Hippocampal formation (tissue), 2 donors: ENCODE measurements around the gene TRPV3.
"Not testable (repeated sequence)": the region's sequence is repeated elsewhere in the genome, so short reads cannot be mapped to it uniquely, and the experiment has no call there.

ENCODE experiments used
- DNase-seq, 2 donors: peaks; one replicate each; lab custom pipeline; 2025; lab: John Stamatoyannopoulos, UW

The TRPV3 gene

DNA sequence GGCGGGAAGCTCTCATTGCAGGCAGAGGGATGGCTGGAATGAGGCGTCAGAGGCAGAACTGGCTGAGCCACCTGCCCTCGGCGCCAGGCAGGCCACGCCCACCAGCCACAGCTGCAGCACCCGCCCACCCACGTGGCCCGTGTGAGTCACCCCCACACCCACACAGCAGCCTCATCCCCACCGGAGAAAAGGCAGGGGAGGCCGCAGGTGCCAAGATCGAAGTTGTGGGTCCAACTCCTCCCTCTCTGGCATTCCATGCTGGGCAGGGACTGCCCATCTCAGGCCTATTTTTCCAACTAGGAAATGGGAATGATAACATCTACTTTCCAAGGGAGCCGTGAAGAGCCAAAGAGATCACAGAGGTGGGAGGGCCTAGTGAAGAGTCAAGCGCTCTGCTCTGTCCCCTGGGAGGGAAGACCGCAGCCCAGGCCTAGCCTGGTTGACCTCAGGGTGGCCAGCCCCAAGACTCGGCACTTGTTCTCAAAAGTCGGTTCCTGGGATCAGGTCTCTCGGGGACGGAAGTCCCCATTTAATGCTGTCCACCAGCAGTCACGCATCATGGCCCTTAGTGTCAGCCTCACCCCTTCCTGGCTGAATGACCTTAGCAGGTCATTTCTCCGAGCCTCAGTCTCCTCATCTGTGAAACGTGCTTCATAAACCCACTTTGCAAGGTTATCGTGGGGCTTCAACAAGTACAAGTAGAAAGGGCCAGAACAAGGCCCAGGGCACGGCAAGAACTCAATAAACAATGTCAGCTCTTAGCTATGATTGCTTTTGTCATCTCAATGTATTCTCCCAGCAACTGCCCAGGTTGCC, at the start of gene TRPV3:
Gene TRPV3, minus strand, starts transcription at position 45 of the 816 bp plus-strand sequence. CDS start 2,962 bp downstream, outside the sequence.
- no peak for DNase-seq

GRCh38 chr17:3603870-3604259, 46.3 kb upstream of the TRPV3 start:
- no peak for DNase-seq

GRCh38 chr17:3603119-3603869, 45.7 kb upstream of the TRPV3 start:
- no peak for DNase-seq

DNA sequence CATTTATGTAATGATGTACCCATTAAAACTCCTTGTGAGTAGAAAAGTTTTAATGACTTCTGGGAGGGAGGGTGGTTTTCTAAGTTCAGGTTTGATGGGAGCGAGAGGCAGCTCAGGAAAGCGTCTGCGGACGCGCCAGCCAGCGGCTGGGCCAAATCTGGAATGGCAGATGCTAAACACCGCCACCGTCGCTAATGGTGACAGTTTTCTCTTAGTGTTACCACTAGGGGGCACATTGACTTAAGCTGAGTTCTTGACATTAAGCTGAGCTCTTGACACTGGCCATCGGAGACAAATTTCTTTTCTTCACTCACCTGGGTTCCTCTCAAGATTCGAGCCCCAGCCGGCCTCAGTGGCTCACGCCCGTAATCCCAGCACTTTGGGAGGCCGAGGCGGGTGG, 44.9 kb upstream of the TRPV3 start:
- DNase-seq = no peak

DNA sequence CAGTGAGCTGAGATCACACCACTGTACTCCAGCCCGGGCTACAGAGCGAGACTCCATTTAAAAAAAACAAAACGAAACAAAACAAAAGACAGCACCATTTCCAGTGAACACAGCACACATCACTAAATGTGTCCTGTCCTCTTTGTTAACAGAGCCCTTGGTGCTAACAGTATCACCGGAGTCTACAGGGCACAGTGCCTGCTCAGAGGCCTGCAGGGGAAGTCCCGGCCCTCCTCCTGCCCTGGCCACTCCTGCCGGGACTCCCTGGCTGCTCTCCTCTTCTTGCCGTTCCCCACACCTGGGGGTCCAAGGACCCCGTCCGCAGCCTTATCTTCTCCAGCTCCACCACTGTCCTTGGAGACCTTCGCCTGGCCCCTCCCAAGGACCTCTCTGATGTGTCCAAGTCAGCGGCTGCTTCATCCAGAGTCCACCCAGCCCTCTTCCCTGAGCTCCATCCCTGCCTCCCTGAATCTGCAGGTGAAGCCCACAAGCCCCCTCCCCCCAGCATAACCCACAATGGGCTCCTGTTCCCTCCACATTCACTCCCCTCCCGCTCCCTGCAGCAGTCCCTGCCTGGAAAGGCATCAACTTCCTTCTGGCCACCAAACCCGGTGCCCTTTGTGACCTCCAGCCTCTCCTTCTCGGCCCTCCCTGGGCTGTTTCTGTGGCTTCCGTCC, 43.1 kb upstream of the TRPV3 start:
- DNase-seq = no peak

GRCh38 chr17:3598078-3598477, 40.5 kb upstream of the TRPV3 start:
- no peak for DNase-seq

GRCh38 chr17:3596804-3597464, 39.3 kb upstream of the TRPV3 start:
- no peak for DNase-seq

- DNase-seq = no peak
Observed at GRCh38 chr17:3594976-3595375, 37.4 kb upstream of the TRPV3 start.

- DNase-seq = peak; percentile 18 to 34
Observed at GRCh38 chr17:3594051-3594800, 36.6 kb upstream of the TRPV3 start.

GRCh38 chr17:3593384-3593783, 35.8 kb upstream of the TRPV3 start:
- DNase-seq = no peak

DNA sequence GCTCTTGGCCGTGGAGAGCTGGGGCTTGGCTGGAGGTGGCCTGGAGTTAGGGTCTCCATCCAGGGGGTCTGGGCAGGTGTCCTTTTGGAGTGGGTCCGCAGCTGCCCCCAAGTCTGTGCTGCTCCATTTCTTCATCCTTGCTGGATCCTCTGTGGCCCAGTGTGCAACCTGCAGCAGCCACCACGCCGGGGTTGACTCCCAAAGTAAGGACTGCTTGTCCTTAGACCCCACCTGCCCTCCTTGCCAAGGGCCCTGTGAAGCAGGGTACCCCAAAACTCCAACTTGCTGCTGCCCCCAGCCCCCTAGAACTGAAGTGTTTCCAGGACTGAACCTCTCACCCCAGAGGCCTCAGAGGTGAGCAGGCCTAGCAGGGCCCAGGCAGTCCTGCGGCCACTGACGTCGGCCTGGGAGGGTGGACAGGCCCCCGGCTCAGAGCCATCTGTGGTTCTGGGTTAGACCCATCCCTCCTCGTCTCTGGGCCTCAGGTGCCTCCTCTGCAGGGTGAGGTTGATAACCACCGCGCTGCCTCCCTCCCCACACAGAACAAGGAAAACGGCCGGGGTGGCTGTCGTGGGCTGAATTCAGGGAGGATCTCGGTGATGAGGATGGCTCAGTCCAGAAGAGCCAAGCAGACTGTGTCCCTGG, 34.7 kb upstream of the TRPV3 start:
- DNase-seq = no peak

- no peak for DNase-seq
Observed at GRCh38 chr17:3590768-3591167, 33.2 kb upstream of the TRPV3 start.

DNA sequence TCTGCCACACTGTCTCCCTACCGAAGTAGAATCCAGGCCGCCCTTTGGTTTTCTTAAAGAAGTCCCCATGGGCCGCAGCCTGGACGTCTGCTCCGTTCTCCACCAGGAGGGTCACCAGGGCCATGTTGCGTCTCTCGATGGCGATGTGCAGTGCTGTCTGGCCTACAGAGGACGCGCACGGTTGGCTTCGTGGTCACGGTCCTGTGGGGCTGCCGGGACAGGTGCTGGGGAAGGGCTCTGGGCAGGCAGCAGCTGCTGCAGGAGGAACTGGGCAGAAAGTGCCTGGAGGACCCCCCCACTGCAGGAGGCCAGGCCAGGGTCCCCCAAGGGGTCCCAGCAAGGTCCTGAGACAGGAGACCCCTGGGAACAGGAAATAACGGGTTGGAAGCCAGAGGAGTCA, 32.6 kb upstream of the TRPV3 start:
- no peak for DNase-seq

DNA sequence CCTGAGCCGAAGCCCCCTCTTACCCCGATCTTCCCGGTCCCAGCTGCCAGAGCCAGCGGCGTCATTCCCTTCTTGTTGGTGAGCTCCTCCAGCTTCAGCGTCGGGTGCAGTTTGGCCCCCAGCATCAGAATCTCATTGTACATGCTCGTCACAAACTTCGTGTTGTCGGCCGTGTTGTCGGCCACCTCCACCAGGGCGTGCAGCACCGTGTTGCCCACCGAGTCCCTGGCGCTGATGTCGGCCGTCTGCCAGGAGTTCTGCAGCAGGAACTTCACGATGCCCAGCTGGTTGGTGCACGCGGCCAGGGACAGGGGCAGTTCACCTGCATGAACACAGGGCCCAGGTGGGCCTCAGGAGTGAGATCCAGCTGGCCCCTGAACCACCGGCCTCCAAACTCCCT, 32.2 kb upstream of the TRPV3 start:
- no peak for DNase-seq

DNA sequence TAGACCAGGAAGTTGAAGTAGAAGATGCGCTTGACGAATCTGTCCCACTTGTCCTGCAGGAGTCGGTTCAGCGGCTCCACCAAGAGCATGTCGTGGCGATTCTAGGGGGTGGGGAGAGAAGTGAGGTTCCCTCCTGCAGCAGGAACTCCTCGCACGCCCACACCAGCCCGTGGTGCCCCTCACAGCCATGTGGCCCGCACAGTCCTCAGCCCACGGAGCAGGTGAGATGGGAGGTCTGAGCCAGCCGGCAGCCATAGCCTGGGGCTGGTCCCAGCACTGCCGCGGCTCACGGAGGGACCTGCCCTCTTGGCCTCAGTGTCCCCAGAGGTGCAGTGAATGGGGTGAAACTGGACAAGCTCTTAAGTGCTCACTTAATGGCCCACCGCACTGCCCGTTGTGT, 28.2 kb upstream of the TRPV3 start:
- DNase-seq = no peak

- no peak for DNase-seq
Observed at GRCh38 chr17:3583456-3583855, 25.8 kb upstream of the TRPV3 start.

DNA sequence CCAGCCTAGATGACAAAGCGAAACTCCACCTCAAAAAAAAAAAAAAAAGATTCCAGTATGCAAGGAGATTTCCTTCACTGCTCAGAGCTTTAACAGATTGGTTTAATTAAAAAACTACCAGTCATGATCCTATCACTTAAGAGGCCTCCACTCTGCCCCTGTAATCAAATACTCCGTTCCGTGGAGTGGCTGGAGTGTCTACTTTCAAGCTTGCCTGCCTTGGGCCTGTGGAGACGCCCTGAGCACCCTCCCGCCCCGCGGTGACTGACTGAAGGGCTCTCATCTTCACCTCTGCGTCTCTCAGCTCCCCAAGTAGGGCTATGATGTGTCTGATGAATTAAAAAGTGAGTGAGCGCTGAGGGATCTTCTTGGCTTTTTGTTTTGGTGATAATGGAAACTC, 25.3 kb upstream of the TRPV3 start:
- no peak for DNase-seq

DNA sequence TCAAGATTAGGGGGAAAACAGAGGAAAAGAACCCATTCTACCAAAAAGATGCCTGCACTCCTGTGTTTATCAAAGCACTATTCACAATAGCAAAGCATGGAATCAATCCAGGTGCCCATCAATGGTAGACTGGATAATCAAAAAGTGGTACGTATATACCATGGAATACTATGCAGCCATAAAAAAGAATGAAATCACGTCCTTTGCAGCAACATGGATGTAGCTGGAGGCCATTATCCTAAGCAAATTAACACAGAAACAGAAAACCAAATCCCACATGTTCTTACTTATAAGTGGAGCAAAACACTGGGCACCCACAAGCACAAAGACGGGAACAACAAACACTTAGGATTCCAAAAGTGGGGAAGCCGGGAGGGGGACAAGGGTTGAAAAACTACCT, 21.1 kb upstream of the TRPV3 start:
- DNase-seq = not testable (repeated sequence)

- DNase-seq = no peak
Observed at GRCh38 chr17:3576970-3577369, 19.4 kb upstream of the TRPV3 start.

GRCh38 chr17:3575511-3575910, 17.9 kb upstream of the TRPV3 start:
- no peak for DNase-seq

GRCh38 chr17:3574231-3574630, 16.6 kb upstream of the TRPV3 start:
- DNase-seq = no peak
